OCI-M1 (cell line): ENCODE results near the gene PRPS1L1.

Source experiments
- DNase-seq: peaks from one replicate; lab custom pipeline; 2025; lab: John Stamatoyannopoulos, UW

PRPS1L1 gene

GRCh38 chr7:18013936-18014335 lies 13.7 kb downstream of the PRPS1L1 start:
- DNase-seq, result no peak

- DNase-seq, result no peak
Observed at GRCh38 chr7:18004372-18004771, 23.3 kb downstream of the PRPS1L1 start.

- no peak for DNase-seq
Observed at GRCh38 chr7:18003286-18003994, 24.2 kb downstream of the PRPS1L1 start.

- no peak for DNase-seq
Observed at GRCh38 chr7:17998692-17999091, 29.0 kb downstream of the PRPS1L1 start.

- DNase-seq, result no peak
Observed at GRCh38 chr7:17996442-17997223, 31.0 kb downstream of the PRPS1L1 start.

- DNase-seq, result no peak
Observed at GRCh38 chr7:17996040-17996439, 31.6 kb downstream of the PRPS1L1 start.

- DNase-seq, result no peak
Observed at GRCh38 chr7:17994079-17994850, 33.4 kb downstream of the PRPS1L1 start.

- DNase-seq, result peak; percentile 19
Observed at GRCh38 chr7:17991866-17992648, 35.6 kb downstream of the PRPS1L1 start.

GRCh38 chr7:17990761-17991160 lies 36.9 kb downstream of the PRPS1L1 start:
- no peak for DNase-seq

GRCh38 chr7:17989546-17989945 lies 38.1 kb downstream of the PRPS1L1 start:
- no peak for DNase-seq

- no peak for DNase-seq
Observed at GRCh38 chr7:17988858-17989257, 38.8 kb downstream of the PRPS1L1 start.

- no peak for DNase-seq
Observed at GRCh38 chr7:17988141-17988540, 39.5 kb downstream of the PRPS1L1 start.

GRCh38 chr7:17986851-17987250 lies 40.8 kb downstream of the PRPS1L1 start:
- DNase-seq, result no peak

GRCh38 chr7:17985473-17986239 lies 42.0 kb downstream of the PRPS1L1 start:
- no peak for DNase-seq

GRCh38 chr7:17984288-17984687 lies 43.4 kb downstream of the PRPS1L1 start:
- no peak for DNase-seq

- DNase-seq, result no peak
Observed at GRCh38 chr7:17983221-17984062, 44.2 kb downstream of the PRPS1L1 start.

GRCh38 chr7:17976952-17977351 lies 50.7 kb downstream of the PRPS1L1 start:
- DNase-seq, result no peak
